ENCODE measurements around the gene ADGRG6. TPM values are rescaled to one million over a fixed set of nuclear protein-coding genes. Genes with fewer than 3 reads are reported as not detected.

Gene ADGRG6
- total and polyA plus RNA-seq, 2 donors (not counting 1 experiment from before 2014, with no cell fraction given): 0.03 TPM; not detected in 1

DNA sequence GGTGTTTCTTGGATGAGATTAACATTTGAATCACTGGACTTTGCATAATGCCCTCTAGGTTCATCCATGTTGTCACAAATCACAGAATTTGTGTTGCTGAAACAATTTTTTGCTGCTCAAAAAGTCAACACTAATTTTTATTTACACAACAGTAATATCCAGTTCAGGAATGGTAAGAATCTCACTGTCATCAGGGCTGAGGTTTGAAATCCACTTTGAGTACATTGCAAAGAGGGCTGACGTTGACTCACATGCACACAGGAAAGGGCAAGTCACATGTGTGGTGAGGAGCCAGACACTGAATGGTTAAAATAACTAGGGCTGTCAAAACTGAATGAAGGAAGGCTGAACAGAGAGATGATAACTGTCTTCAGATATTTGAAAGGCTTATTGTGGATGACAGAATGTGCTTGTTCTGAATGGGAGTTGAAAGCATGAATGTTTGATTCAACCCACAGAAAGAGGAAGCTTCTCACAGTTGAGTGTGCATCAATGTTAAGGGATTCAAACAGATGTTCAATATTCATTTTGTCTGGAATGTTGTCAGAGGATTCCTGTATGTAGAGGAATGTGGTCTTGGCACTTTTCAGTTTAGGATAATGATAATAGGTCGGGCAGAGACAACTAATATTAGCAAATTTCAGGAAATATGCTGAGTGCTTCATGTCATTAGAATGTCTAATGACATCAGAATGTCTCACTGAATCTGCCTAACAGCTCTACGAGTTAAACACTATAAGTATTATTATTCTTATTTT, 3.6 kb upstream of the ADGRG6 start:
- no peaks in the 10 kb centered on the region for H3K36me3 ChIP-seq (replicated peaks in 1 of 2; ENCODE audit: control extremely low read depth in 1 of 2, control insufficient read depth in 1 of 2, extremely low read depth in 1 of 2, insufficient read depth in 2 of 2, low read length in 1 of 2)
- no peak overlapping the region for H3K4me2 ChIP-seq (replicated peaks; ENCODE audit: low read depth, low read length, poor library complexity, severe bottlenecking)
- WGBS (ENCODE audit: insufficient coverage): 9% methylated on average over 1 of the region's 3 CpGs
- peaks cover 4 to 12% of the 10 kb centered on the region in 2 donors for H3K4me1 ChIP-seq (ENCODE audit: control insufficient read depth in 2 of 2, insufficient read depth in 2 of 2, low read length in 2 of 2)
- no peak for DNase-seq
- ChIA-PET CTCF (no interaction called here), POLR2A (no interaction called here)
- H2AFZ ChIP-seq (ENCODE audit: insufficient read depth, low read depth, low read length, poor library complexity, severe bottlenecking): no peak overlapping the region
- no peaks in the 10 kb centered on the region for H3K79me2 ChIP-seq (ENCODE audit: control insufficient read depth, insufficient read depth, low read length)
- TF ChIP-seq, protein P1, sequence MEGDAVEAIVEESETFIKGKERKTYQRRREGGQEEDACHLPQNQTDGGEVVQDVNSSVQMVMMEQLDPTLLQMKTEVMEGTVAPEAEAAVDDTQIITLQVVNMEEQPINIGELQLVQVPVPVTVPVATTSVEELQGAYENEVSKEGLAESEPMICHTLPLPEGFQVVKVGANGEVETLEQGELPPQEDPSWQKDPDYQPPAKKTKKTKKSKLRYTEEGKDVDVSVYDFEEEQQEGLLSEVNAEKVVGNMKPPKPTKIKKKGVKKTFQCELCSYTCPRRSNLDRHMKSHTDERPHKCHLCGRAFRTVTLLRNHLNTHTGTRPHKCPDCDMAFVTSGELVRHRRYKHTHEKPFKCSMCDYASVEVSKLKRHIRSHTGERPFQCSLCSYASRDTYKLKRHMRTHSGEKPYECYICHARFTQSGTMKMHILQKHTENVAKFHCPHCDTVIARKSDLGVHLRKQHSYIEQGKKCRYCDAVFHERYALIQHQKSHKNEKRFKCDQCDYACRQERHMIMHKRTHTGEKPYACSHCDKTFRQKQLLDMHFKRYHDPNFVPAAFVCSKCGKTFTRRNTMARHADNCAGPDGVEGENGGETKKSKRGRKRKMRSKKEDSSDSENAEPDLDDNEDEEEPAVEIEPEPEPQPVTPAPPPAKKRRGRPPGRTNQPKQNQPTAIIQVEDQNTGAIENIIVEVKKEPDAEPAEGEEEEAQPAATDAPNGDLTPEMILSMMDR (IDR thresholded peaks at IDR 0.05): no peak
- no peak for TF ChIP-seq EZH2 (IDR thresholded peaks at IDR 0.05; ENCODE audit: borderline replicate concordance, insufficient read depth, low read depth, low read length, poor library complexity, severe bottlenecking)
- Mint-ChIP-seq H3K4me3 (no peak overlapping the region), H3K9me3 (ENCODE audit: insufficient read depth) (no peaks in the 10 kb centered on the region), H3K27ac (no peak overlapping the region), H3K27me3 (peaks cover 25% of the 10 kb centered on the region), H3K4me1 (peaks cover 16% of the 10 kb centered on the region)
- H3K9me3 ChIP-seq (ENCODE audit: control extremely low read depth in 1 of 3, control insufficient read depth in 2 of 3, insufficient read depth in 1 of 3, low read length in 2 of 3): no peaks in the 10 kb centered on the region
- no peak for ATAC-seq (ENCODE audit: low read depth)
- H4K20me1 ChIP-seq (ENCODE audit: control insufficient read depth, insufficient read depth, low read length, poor library complexity, severe bottlenecking): no peaks in the 10 kb centered on the region
- no peak overlapping the region for H3K27ac ChIP-seq (ENCODE audit: low read length in 2 of 2)
- no peak overlapping the region for H3K9ac ChIP-seq (ENCODE audit: low read length)
- intact Hi-C loops (cut with micrococcal nuclease): no loop called here
- H3K4me3 ChIP-seq (ENCODE audit: control extremely low read depth in 1 of 5, extremely low read depth in 1 of 5, insufficient read depth in 1 of 5, low read depth in 2 of 5, low read length in 4 of 5): no peak overlapping the region
- peaks cover 0 to 21% (median 3%) of the 10 kb centered on the region in 4 experiments for H3K27me3 ChIP-seq (replicated peaks in 1 of 4; ENCODE audit: control extremely low read depth in 1 of 4, control insufficient read depth in 3 of 4, insufficient read depth in 4 of 4, low read length in 3 of 4)

DNA sequence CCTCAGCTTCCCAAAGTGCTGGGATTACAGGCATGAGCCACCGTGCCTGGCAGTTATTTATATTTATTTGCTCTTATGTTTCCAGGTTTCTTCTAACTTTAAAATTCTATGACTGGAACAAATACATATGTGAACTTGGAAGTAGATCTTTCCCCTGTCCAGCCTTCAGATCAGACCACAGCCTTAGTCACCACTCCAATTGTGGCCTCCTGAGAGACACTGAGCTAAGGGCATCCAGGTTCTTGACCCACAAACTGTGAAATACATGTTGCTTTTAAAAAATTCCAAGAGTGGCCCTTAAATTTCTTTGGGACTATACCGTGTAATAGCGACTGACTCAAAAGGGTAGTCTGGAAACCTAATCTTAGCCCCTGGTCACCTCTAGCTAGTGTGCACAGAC, 1.5 kb upstream of the ADGRG6 start:
- WGBS (ENCODE audit: insufficient coverage): 90% methylated on average over 2 of the region's 3 CpGs
- POLR2A ChIA-PET: no interaction called here
- CTCF ChIA-PET: no interaction called here
- Histone ChIP-seq H2AFZ (ENCODE audit: insufficient read depth, low read depth, low read length, poor library complexity, severe bottlenecking) (no peak overlapping the region), H3K79me2 (ENCODE audit: control insufficient read depth, insufficient read depth, low read length) (no peaks in the 10 kb centered on the region), H3K27ac (ENCODE audit: low read length in 2 of 2) (no peak overlapping the region), H3K4me3 (ENCODE audit: control extremely low read depth in 1 of 5, extremely low read depth in 1 of 5, insufficient read depth in 1 of 5, low read depth in 2 of 5, low read length in 4 of 5) (no peak overlapping the region), H3K4me2 (replicated peaks; ENCODE audit: low read depth, low read length, poor library complexity, severe bottlenecking) (no peak overlapping the region), H3K4me1 (ENCODE audit: control insufficient read depth in 2 of 2, insufficient read depth in 2 of 2, low read length in 2 of 2) (peaks cover 4 to 12% of the 10 kb centered on the region in 2 donors), H3K27me3 (replicated peaks in 1 of 4; ENCODE audit: control extremely low read depth in 1 of 4, control insufficient read depth in 3 of 4, insufficient read depth in 4 of 4, low read length in 3 of 4) (peaks cover 0 to 21% (median 5%) of the 10 kb centered on the region in 4 experiments), H3K9ac (ENCODE audit: low read length) (no peak overlapping the region), H3K36me3 (replicated peaks in 1 of 2; ENCODE audit: control extremely low read depth in 1 of 2, control insufficient read depth in 1 of 2, extremely low read depth in 1 of 2, insufficient read depth in 2 of 2, low read length in 1 of 2) (no peaks in the 10 kb centered on the region), H3K9me3 (ENCODE audit: control extremely low read depth in 1 of 3, control insufficient read depth in 2 of 3, insufficient read depth in 1 of 3, low read length in 2 of 3) (no peaks in the 10 kb centered on the region), H4K20me1 (ENCODE audit: control insufficient read depth, insufficient read depth, low read length, poor library complexity, severe bottlenecking) (no peaks in the 10 kb centered on the region)
- ATAC-seq (ENCODE audit: low read depth) (no peak), DNase-seq (no peak)
- no peak overlapping the region for H3K27ac Mint-ChIP-seq
- peaks cover 26% of the 10 kb centered on the region for H3K27me3 Mint-ChIP-seq
- TF ChIP-seq, protein P1 (IDR thresholded peaks at IDR 0.05): no peak
- TF ChIP-seq EZH2 (IDR thresholded peaks at IDR 0.05; ENCODE audit: borderline replicate concordance, insufficient read depth, low read depth, low read length, poor library complexity, severe bottlenecking): no peak
- H3K4me1 Mint-ChIP-seq: peaks cover 14% of the 10 kb centered on the region
- no peaks in the 10 kb centered on the region for H3K9me3 Mint-ChIP-seq (ENCODE audit: insufficient read depth)
- H3K4me3 Mint-ChIP-seq: no peak overlapping the region
- intact Hi-C loops (cut with micrococcal nuclease): no loop called here

Data from B cell (primary cell).